Heart left ventricle (tissue), 16 donors: ENCODE results near the gene ZNF132. TPM values are rescaled to one million over a fixed set of nuclear protein-coding genes. Genes with fewer than 3 reads are reported as not detected.

Experiments used
- ATAC-seq, 4 donors: fragments of 200-7000 bp; cut with Tn5 transposase; one replicate each; pipeline ENCODE4 v1.9.1; 2020 to 2022; ENCODE audit warnings: moderate library complexity in 4 of 4, mild to moderate bottlenecking in 3 of 4, moderate number of reproducible peaks in 1 of 4
- DNase-seq, 5 donors: peaks; one replicate each; pipeline ENCODE4 v3.0.0-alpha.2; 2020
- H3K27ac ChIP-seq, 12 donors: fragments of 200-600 bp; sonication (generic) in 4 of 12; one replicate each; pipeline versions ENCODE4 v1.5.0 to v1.8.0; 2016 to 2022; ENCODE audit warnings: mild to moderate bottlenecking in 2 of 12
- H3K27me3 ChIP-seq, 9 donors: fragments of 200-600 bp; sonication (generic) in 2 of 9; one replicate each; pipeline versions ENCODE4 v1.5.1 to v1.8.0; 2016 to 2022; ENCODE audit warnings: mild to moderate bottlenecking in 3 of 9
- H3K36me3 ChIP-seq, 9 donors: fragments of 200-600 bp; sonication (generic) in 2 of 9; one replicate each; pipeline versions ENCODE4 v1.5.0 to v1.8.0; 2018 to 2022; ENCODE audit warnings: mild to moderate bottlenecking in 2 of 9
- H3K4me1 ChIP-seq, 12 donors: fragments of 200-600 bp; sonication (generic) in 4 of 12; one replicate each; pipeline versions ENCODE4 v1.5.0 to v1.8.0; 2016 to 2022; ENCODE audit warnings: mild to moderate bottlenecking in 3 of 12
- H3K4me3 ChIP-seq, 12 donors: fragments of 200-600 bp; sonication (generic) in 4 of 12; one replicate each; pipeline versions ENCODE4 v1.5.0 to v1.8.0; 2017 to 2022; ENCODE audit warnings: mild to moderate bottlenecking in 9 of 12, moderate library complexity in 4 of 12
- H3K9me3 ChIP-seq, 12 donors: fragments of 200-600 bp; sonication (generic) in 4 of 12; one replicate each; pipeline versions ENCODE4 v1.5.0 to v1.8.0; 2016 to 2022; ENCODE audit warnings: mild to moderate bottlenecking in 1 of 12
- POLR2A ChIP-seq, 2 donors: fragments of 450-650 bp; IDR thresholded peaks; one replicate each; pipeline ENCODE4 v1.6.1; 2017; ENCODE audit warnings: antibody characterized with exemption in 2 of 2, mild to moderate bottlenecking in 2 of 2, moderate library complexity in 2 of 2
- WGBS, 4 donors: extraction: QIAGEN DNeasy Blood & Tissue Kit in 2 of 4; methylation state at CpG; one replicate each; pipeline versions ENCODE4 v1.1.5 to v1.1.7; 2013 to 2018; 5-methylcytosine and 5-hydroxymethylcytosine counted together
- intact Hi-C, 10 donors: fragments of 100-400 bp; cut with DNase I; formaldehyde crosslinking; loops; one replicate each; pipeline versions ENCODE4 v1.11.1 to v1.14.2; 2022
- polyA plus RNA-seq, 2 donors: library from polyadenylated mRNA; stranded (reverse); fragments of 200-250 nt; gene quantifications; one replicate each; pipeline ENCODE4 v1.2.3, GENCODE V29; 2013
- total RNA-seq, 9 donors: library from RNA; depleted of rRNA in 2 of 9; stranded (reverse); fragments of >200 nt in 2 of 9; fragmentation: NEBNext Ultra II Directional in 3 of 9; extraction: Animal tissue kit (Norgen Biotek cat#: 25700) in 3 of 9; gene quantifications; one replicate each; pipeline versions ENCODE4 v1.1.0 to v1.2.4, GENCODE V29; 2016 to 2023
- TF ChIP-seq, protein P1 (sequence below), 12 donors: fragments of 200-600 bp; sonication (generic) in 4 of 12; IDR thresholded peaks; one replicate each; pipeline versions ENCODE4 v1.5.0 to v1.8.0; 2018 to 2022; ENCODE audit warnings: antibody characterized with exemption in 12 of 12, mild to moderate bottlenecking in 5 of 12
- donor health status: ischemic (EF 13 %, LVEDD 7.1; RV severe dilation, severe dysfunction).
- donor health status: healthy with polysubstance abuse.
- donor health status: DM: no; HTN: yes; CAD: no.
- donor health status: DM: no; HTN: no; CAD: no.
- donor health status: ischemic (EF 25% LVEDD 6.9; RV normal size, moderate dysfunction).
- donor health status: ischemic (EF 25% LVEDD 5.7; RV mildly dilated, moderate dysfunction).
- donor health status: healthy.
- donor health status: DM: yes; HTN: yes; CAD: no.
- donor health status: ischemic (EF 35%, LVEDD 5.7; RV mildly dilated, moderate dysfunction).
- donor health status: nonischemic (EF 11% LVEDD 7.7; RV severe dilation, severe dysfunction).
- donor health status: DM: yes; HTN: yes; CAD: no.
- donor health status: PGD.
- donor health status: ischemic (EF 29% LVEDD 5.4; RV normal size, mild dysfunction).
- donor health status: nonischemic (EF 23%, LVEDD 6.1; RV moderate dilation, normal function).

The ZNF132 gene
- total and polyA plus RNA-seq, 11 donors: 1.7 to 6.7 (median 5.1) TPM

DNA sequence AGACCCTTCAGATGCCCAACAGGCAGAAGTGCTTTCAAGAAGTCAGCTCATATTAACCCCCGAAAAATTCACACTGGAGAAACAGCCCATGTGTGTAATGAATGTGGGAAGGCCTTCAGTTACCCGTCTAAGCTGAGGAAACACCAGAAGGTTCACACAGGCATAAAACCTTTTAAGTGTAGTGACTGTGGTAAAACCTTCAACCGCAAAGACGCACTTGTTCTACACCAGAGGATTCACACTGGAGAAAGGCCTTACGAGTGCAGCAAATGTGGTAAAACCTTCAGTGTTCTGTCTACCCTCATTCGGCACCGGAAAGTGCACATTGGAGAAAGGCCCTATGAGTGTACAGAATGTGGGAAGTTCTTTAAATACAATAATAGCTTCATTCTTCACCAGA, 22.9 kb downstream of the ZNF132 start:
- intact Hi-C loops: no loop called here
- Histone ChIP-seq H3K9me3 (peaks cover 0 to 7% (median 0%) of the 10 kb centered on the region in 12 donors), H3K36me3 (peaks cover 3 to 65% (median 43%) of the 10 kb centered on the region in 9 donors)

DNA sequence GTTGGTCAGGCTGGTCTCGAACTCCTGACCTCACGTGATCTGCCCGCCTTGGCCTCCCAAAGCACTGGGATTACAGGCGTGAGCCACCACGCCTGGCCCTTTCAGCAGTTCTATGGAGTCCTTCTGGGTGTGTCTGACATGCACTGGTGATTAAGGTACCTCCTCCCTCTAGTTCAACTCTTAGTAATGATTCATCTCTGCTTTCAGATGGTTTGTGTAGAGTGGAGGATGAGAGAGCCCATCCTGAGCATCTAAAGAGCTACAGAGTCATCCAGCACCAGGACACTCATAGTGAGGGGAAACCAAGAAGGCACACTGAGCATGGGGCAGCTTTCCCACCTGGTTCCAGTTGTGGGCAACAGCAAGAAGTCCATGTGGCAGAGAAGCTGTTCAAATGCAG, 23.3 kb downstream of the ZNF132 start:
- Histone ChIP-seq H3K27me3 (no peaks in the 10 kb centered on the region), H3K9me3 (peaks cover 0 to 7% (median 0%) of the 10 kb centered on the region in 12 donors), H3K4me3 (no peak overlapping the region), H3K27ac (no peak overlapping the region), H3K4me1 (no peaks in the 10 kb centered on the region), H3K36me3 (peaks cover 3 to 62% (median 43%) of the 10 kb centered on the region in 9 donors)
- 97 to 99% (median 98%) methylated on average over 5 of the region's 5 CpGs for WGBS, 4 donors
- intact Hi-C loops: no loop called here
- TF ChIP-seq POLR2A (IDR thresholded peaks at IDR 0.05): no peak
- TF ChIP-seq, protein P1, sequence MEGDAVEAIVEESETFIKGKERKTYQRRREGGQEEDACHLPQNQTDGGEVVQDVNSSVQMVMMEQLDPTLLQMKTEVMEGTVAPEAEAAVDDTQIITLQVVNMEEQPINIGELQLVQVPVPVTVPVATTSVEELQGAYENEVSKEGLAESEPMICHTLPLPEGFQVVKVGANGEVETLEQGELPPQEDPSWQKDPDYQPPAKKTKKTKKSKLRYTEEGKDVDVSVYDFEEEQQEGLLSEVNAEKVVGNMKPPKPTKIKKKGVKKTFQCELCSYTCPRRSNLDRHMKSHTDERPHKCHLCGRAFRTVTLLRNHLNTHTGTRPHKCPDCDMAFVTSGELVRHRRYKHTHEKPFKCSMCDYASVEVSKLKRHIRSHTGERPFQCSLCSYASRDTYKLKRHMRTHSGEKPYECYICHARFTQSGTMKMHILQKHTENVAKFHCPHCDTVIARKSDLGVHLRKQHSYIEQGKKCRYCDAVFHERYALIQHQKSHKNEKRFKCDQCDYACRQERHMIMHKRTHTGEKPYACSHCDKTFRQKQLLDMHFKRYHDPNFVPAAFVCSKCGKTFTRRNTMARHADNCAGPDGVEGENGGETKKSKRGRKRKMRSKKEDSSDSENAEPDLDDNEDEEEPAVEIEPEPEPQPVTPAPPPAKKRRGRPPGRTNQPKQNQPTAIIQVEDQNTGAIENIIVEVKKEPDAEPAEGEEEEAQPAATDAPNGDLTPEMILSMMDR (IDR thresholded peaks at IDR 0.05): no peak
- DNase-seq (no peak), ATAC-seq (no peak)

More for the DNA sequence above, 22.9 kb downstream of the ZNF132 start:
- no peaks in the 10 kb centered on the region for H3K4me1 ChIP-seq
- DNase-seq (no peak), ATAC-seq (no peak)
- no peak overlapping the region for H3K27ac ChIP-seq
- 96 to 98% (median 97%) methylated on average over 7 of the region's 7 CpGs for WGBS, 4 donors
- TF ChIP-seq, protein P1 (IDR thresholded peaks at IDR 0.05): no peak
- TF ChIP-seq POLR2A (IDR thresholded peaks at IDR 0.05): no peak
- no peak overlapping the region for H3K4me3 ChIP-seq
- no peaks in the 10 kb centered on the region for H3K27me3 ChIP-seq

DNA sequence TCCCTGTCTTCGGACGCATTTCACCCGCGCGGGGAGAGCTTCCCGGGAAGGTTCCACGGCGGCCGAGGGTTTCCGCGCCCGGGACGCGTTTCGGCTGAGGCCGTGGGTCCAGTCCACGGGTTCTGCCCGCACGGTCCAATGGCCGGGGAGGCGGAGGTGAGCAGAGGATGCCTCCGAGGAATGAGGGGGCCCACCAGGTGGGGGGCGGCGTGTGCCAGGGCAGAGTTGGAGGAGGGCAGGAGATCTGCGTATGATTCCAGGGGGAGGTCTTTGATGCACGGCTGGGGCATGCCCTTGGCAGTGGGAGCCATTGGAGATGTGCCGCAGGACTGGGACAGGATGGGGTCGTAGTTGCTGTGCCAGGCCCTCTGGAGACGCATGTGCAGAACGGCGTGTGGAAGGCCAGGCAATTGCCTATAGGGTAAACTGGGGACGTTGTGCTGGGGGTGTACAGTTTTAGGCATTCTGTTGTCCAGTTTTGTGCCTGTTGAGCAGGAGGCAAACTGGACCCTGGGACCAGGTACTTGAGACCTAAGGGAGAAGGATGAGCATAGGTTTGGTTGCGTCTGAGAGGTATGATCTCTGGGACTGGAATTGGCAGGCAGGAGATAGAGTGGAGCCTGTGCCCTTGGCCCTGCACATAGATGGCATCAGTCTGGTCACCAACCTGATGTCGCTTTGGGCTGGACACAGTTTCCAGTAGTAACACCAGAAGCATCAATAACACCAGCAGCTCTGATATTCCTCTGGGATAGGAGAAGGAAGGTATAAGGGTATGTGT, 30.8 kb downstream of the ZNF132 start:
- Histone ChIP-seq H3K4me1 (peaks cover 0 to 26% (median 22%) of the 10 kb centered on the region in 12 donors), H3K27ac (peak overlapping the region; percentile 84 to 97 (median 92)), H3K27me3 (no peaks in the 10 kb centered on the region), H3K4me3 (peak overlapping the region; percentile 61 to 99 (median 88)), H3K9me3 (no peaks in the 10 kb centered on the region), H3K36me3 (peaks cover 0 to 8% (median 0%) of the 10 kb centered on the region in 9 donors)
- DNase-seq (peak in 1 of 5 donors; percentile 51), ATAC-seq (peak in 3 of 4 donors; percentile 38 to 51 (median 40))
- no peak for TF ChIP-seq POLR2A (IDR thresholded peaks at IDR 0.05)
- TF ChIP-seq, protein P1 (IDR thresholded peaks at IDR 0.05): no peak
- intact Hi-C loops: loop anchor here in 1 of 10 donors (2.0 kb wide), 1 partner anchor 30 kb away; no protein-coding TSS in a partner anchor
- 3 to 8% (median 5%) methylated on average over 13 to 34 of the region's 34 CpGs for WGBS, 4 donors
